ENCODE data around the gene NRDC.

Gene NRDC

GRCh38 chr1:51776408-51776807 is 102.1 kb downstream of the NRDC start:
- Histone ChIP-seq H3K9ac (no peak overlapping the region), H3K4me3 (ENCODE audit: low read depth, low read length) (no peak overlapping the region), H2AFZ (no peak overlapping the region), H3K79me2 (no peaks in the 10 kb centered on the region), H3K4me2 (ENCODE audit: low read length) (no peak overlapping the region), H3K36me3 (ENCODE audit: control insufficient read depth, insufficient read depth, low read length) (no peaks in the 10 kb centered on the region), H3K27me3 (ENCODE audit: control insufficient read depth, insufficient read depth, low read length) (no peaks in the 10 kb centered on the region), H3K4me1 (peaks cover 3% of the 10 kb centered on the region), H3K9me3 (ENCODE audit: control insufficient read depth, low read length) (no peaks in the 10 kb centered on the region), H3K27ac (no peak overlapping the region)
- TF ChIP-seq CTCF (IDR thresholded peaks at IDR 0.05) = no peak

- peak; percentile 74 for TF ChIP-seq CTCF (IDR thresholded peaks at IDR 0.05)
- Histone ChIP-seq H3K4me3 (ENCODE audit: low read depth, low read length) (no peak overlapping the region), H3K79me2 (no peaks in the 10 kb centered on the region), H2AFZ (no peak overlapping the region), H3K36me3 (ENCODE audit: control insufficient read depth, insufficient read depth, low read length) (no peaks in the 10 kb centered on the region), H3K27me3 (ENCODE audit: control insufficient read depth, insufficient read depth, low read length) (no peaks in the 10 kb centered on the region), H3K27ac (no peak overlapping the region), H3K9me3 (ENCODE audit: control insufficient read depth, low read length) (no peaks in the 10 kb centered on the region), H3K4me1 (no peaks in the 10 kb centered on the region), H3K4me2 (ENCODE audit: low read length) (no peak overlapping the region), H3K9ac (no peak overlapping the region)
Observed at GRCh38 chr1:51768971-51769588, 109.4 kb downstream of the NRDC start.

- Histone ChIP-seq H3K9ac (no peak overlapping the region), H3K4me3 (ENCODE audit: low read depth, low read length) (no peak overlapping the region), H3K36me3 (ENCODE audit: control insufficient read depth, insufficient read depth, low read length) (no peaks in the 10 kb centered on the region), H3K4me2 (ENCODE audit: low read length) (no peak overlapping the region), H3K4me1 (no peaks in the 10 kb centered on the region), H2AFZ (no peak overlapping the region), H3K27ac (no peak overlapping the region), H3K79me2 (no peaks in the 10 kb centered on the region), H3K27me3 (ENCODE audit: control insufficient read depth, insufficient read depth, low read length) (no peaks in the 10 kb centered on the region), H3K9me3 (ENCODE audit: control insufficient read depth, low read length) (no peaks in the 10 kb centered on the region)
- no peak for TF ChIP-seq CTCF (IDR thresholded peaks at IDR 0.05)
Observed at GRCh38 chr1:51761351-51761750, 117.2 kb downstream of the NRDC start.

- H3K79me2 ChIP-seq = no peaks in the 10 kb centered on the region
- no peaks in the 10 kb centered on the region for H3K9me3 ChIP-seq (ENCODE audit: control insufficient read depth, low read length)
- no peak overlapping the region for H2AFZ ChIP-seq
- H3K36me3 ChIP-seq (ENCODE audit: control insufficient read depth, insufficient read depth, low read length) = no peaks in the 10 kb centered on the region
- no peak for TF ChIP-seq CTCF (IDR thresholded peaks at IDR 0.05)
- H3K27me3 ChIP-seq (ENCODE audit: control insufficient read depth, insufficient read depth, low read length) = no peaks in the 10 kb centered on the region
- H3K4me2 ChIP-seq (ENCODE audit: low read length) = no peak overlapping the region
- no peak overlapping the region for H3K9ac ChIP-seq
- no peak overlapping the region for H3K4me3 ChIP-seq (ENCODE audit: low read depth, low read length)
- no peak overlapping the region for H3K27ac ChIP-seq
- no peaks in the 10 kb centered on the region for H3K4me1 ChIP-seq
Observed at GRCh38 chr1:51760872-51761271, 117.7 kb downstream of the NRDC start.

GRCh38 chr1:51758310-51758709 is 120.2 kb downstream of the NRDC start:
- H3K9ac ChIP-seq = no peak overlapping the region
- H3K4me1 ChIP-seq = no peaks in the 10 kb centered on the region
- no peak overlapping the region for H2AFZ ChIP-seq
- H3K4me2 ChIP-seq (ENCODE audit: low read length) = no peak overlapping the region
- H3K27me3 ChIP-seq (ENCODE audit: control insufficient read depth, insufficient read depth, low read length) = no peaks in the 10 kb centered on the region
- H3K79me2 ChIP-seq = no peaks in the 10 kb centered on the region
- H3K36me3 ChIP-seq (ENCODE audit: control insufficient read depth, insufficient read depth, low read length) = no peaks in the 10 kb centered on the region
- H3K9me3 ChIP-seq (ENCODE audit: control insufficient read depth, low read length) = no peaks in the 10 kb centered on the region
- no peak overlapping the region for H3K27ac ChIP-seq
- no peak overlapping the region for H3K4me3 ChIP-seq (ENCODE audit: low read depth, low read length)
- TF ChIP-seq CTCF (IDR thresholded peaks at IDR 0.05) = no peak
